Natural killer cell (primary cell): ENCODE measurements around the gene RHOBTB1. TPM values are rescaled to one million over a fixed set of nuclear protein-coding genes. Genes with fewer than 3 reads are reported as not detected.

Source experiments
- ATAC-seq, 3 donors: fragments of 150-1000 bp in 2 of 3; fragments of 200-7000 bp in 1 of 3; cut with Tn5 transposase; 1 replicate in 1 of 3; 2 replicates in 2 of 3; pipeline ENCODE4 v1.10.0; 2021; ENCODE audit warnings: mild to moderate bottlenecking in 2 of 3, moderate library complexity in 2 of 3
- DNase-seq, 2 donors: peaks; one replicate each; pipeline versions ENCODE4 v3.0.0 to v3.0.0-alpha.2; 2013 to 2021; ENCODE audit warnings: mixed read lengths in 1 of 2
- H3K27ac ChIP-seq: one replicate; pipeline ENCODE4 v1.5.1; 2013; ENCODE audit warnings: mild to moderate bottlenecking, low read length
- H3K27me3 ChIP-seq: one replicate; pipeline ENCODE4 v1.6.1; 2013; ENCODE audit warnings: low read length; ENCODE audit not compliant: control insufficient read depth, insufficient read depth
- H3K36me3 ChIP-seq: one replicate; pipeline ENCODE4 v1.6.1; 2013; ENCODE audit warnings: low read length; ENCODE audit not compliant: control insufficient read depth, insufficient read depth
- H3K4me1 ChIP-seq: one replicate; pipeline ENCODE4 v1.6.1; 2013; ENCODE audit warnings: low read length; ENCODE audit not compliant: control insufficient read depth, insufficient read depth
- H3K4me3 ChIP-seq: one replicate; pipeline ENCODE4 v1.5.1; 2013; ENCODE audit warnings: low read length
- H3K9me3 ChIP-seq: one replicate; pipeline ENCODE4 v1.6.1; 2013; ENCODE audit warnings: low read length; ENCODE audit not compliant: control insufficient read depth, insufficient read depth
- H3K27ac Mint-ChIP-seq, 2 donors: one replicate each; pipeline ENCODE4 v1.8.0; 2022; ENCODE audit warnings: mild to moderate bottlenecking in 2 of 2, mixed read lengths in 2 of 2, moderate library complexity in 1 of 2
- H3K27me3 Mint-ChIP-seq, 2 donors: one replicate each; pipeline ENCODE4 v1.8.0; 2022; ENCODE audit warnings: low read depth in 2 of 2, mixed read lengths in 2 of 2
- H3K36me3 Mint-ChIP-seq: one replicate; pipeline ENCODE4 v1.8.0; 2022; ENCODE audit warnings: mixed read lengths
- H3K4me1 Mint-ChIP-seq, 2 donors: one replicate each; pipeline ENCODE4 v1.8.0; 2022; ENCODE audit warnings: mixed read lengths in 2 of 2
- H3K4me3 Mint-ChIP-seq: one replicate; pipeline ENCODE4 v1.8.0; 2022; ENCODE audit warnings: mild to moderate bottlenecking, moderate library complexity, mixed read lengths
- H3K9me3 Mint-ChIP-seq, 2 donors: one replicate each; pipeline ENCODE4 v1.8.0; 2022; ENCODE audit warnings: mixed read lengths in 2 of 2
- CTCF ChIP-seq: fragments of 200-600 bp; IDR thresholded peaks from one replicate; pipeline ENCODE4 v1.8.0; 2022; ENCODE audit warnings: antibody characterized with exemption
- WGBS: methylation state at CpG from one replicate; pipeline ENCODE4 v1.1.7; 2013; ENCODE audit warnings: missing lambda C conversion rate; ENCODE audit not compliant: insufficient coverage; 5-methylcytosine and 5-hydroxymethylcytosine counted together
- intact Hi-C: fragments of 100-400 bp; cut with micrococcal nuclease; formaldehyde crosslinking; loops from one replicate; pipeline ENCODE4 v1.14.2; 2022
- total RNA-seq, 4 donors: library from RNA; stranded (reverse); fragments of 120-200 nt in 1 of 4; gene quantifications; one replicate each; pipeline versions ENCODE4 v1.2.3 to v1.2.4, GENCODE V29; 2013 to 2022

Gene RHOBTB1
- total RNA-seq, 3 donors from 2014 or later (not counting 1 experiment from before 2014, with no cell fraction given): 0.97 to 1.9 (median 1.1) TPM

DNA sequence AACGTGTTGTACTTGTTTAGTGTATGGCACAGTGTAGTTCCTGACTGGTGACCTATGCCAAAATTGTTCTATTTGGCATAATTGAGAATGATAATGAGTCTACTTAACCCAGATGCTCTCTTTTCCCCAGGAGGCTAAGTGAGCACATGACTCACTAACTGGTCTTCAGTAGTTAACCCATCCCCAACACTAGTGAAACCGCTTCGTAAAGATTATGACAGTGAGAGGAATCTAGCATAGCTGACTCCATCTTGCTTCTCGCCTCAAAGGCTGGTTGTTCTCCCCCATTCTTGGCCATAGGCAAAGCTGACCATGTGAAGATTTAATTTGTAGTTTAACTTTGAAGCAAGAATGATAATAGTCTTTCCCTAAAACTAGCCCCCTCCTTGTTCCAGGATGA lies 118.5 kb downstream of the RHOBTB1 start:
- peaks cover 0 to 14% of the 10 kb centered on the region in 2 donors for H3K27me3 Mint-ChIP-seq
- 93% methylated on average over 4 of the region's 4 CpGs for WGBS

DNA sequence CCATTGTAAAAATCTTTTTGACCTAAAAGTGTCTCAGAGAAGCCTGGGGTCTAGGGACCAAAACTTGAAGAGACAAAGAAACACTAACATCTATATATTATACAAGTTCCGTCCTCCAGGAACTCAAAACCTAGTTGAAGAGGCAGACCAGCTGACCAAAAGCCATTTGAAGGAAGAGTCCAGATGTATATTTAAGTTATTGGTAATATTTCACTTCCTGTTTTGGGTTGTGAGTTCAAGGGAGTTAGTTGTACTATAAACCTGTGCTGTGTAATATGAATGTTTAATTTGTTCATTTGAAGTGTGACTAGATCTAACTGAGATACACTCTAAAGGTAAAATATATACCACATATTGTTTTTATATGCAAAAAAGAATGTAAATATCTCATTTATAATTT lies 120.7 kb downstream of the RHOBTB1 start:
- no peak for TF ChIP-seq CTCF
- H3K27ac ChIP-seq: no peak overlapping the region
- no peak for ATAC-seq
- Mint-ChIP-seq H3K9me3 (no peaks in the 10 kb centered on the region), H3K4me1 (peaks cover 12 to 16% of the 10 kb centered on the region in 2 donors), H3K27ac (no peak overlapping the region), H3K4me3 (no peak overlapping the region), H3K36me3 (no peaks in the 10 kb centered on the region), H3K27me3 (peaks cover 0 to 7% of the 10 kb centered on the region in 2 donors)
- H3K27me3 ChIP-seq: no peaks in the 10 kb centered on the region
- no peak for DNase-seq
- H3K4me1 ChIP-seq: no peaks in the 10 kb centered on the region
- no peak overlapping the region for H3K4me3 ChIP-seq
- intact Hi-C loops: no loop called here
- no peaks in the 10 kb centered on the region for H3K36me3 ChIP-seq
- H3K9me3 ChIP-seq: no peaks in the 10 kb centered on the region
- WGBS: no CpG with 5 or more reads among the region's 1 CpG

More for the DNA sequence above, 118.5 kb downstream of the RHOBTB1 start:
- H3K36me3 ChIP-seq: no peaks in the 10 kb centered on the region
- no peak overlapping the region for H3K4me3 Mint-ChIP-seq
- no peak overlapping the region for H3K27ac Mint-ChIP-seq
- H3K27ac ChIP-seq: no peak overlapping the region
- peaks cover under 1 to 2% of the 10 kb centered on the region in 2 donors for H3K4me1 Mint-ChIP-seq
- no peaks in the 10 kb centered on the region for H3K4me1 ChIP-seq
- TF ChIP-seq CTCF: no peak
- H3K9me3 Mint-ChIP-seq: no peaks in the 10 kb centered on the region
- intact Hi-C loops: no loop called here
- no peak for ATAC-seq
- H3K9me3 ChIP-seq: no peaks in the 10 kb centered on the region
- H3K4me3 ChIP-seq: no peak overlapping the region
- H3K27me3 ChIP-seq: no peaks in the 10 kb centered on the region
- no peak for DNase-seq
- H3K36me3 Mint-ChIP-seq: no peaks in the 10 kb centered on the region

GRCh38 chr10:60822809-60823208 lies 121.2 kb downstream of the RHOBTB1 start:
- intact Hi-C loops: no loop called here
- no peak overlapping the region for H3K27ac ChIP-seq
- no peaks in the 10 kb centered on the region for H3K27me3 ChIP-seq
- H3K4me1 ChIP-seq: no peaks in the 10 kb centered on the region
- no peak for TF ChIP-seq CTCF
- H3K9me3 ChIP-seq: no peaks in the 10 kb centered on the region
- Mint-ChIP-seq H3K27ac (no peak overlapping the region), H3K4me3 (no peak overlapping the region), H3K9me3 (no peaks in the 10 kb centered on the region), H3K36me3 (no peaks in the 10 kb centered on the region), H3K27me3 (peaks cover 0 to 2% of the 10 kb centered on the region in 2 donors), H3K4me1 (peaks cover 12 to 16% of the 10 kb centered on the region in 2 donors)
- H3K36me3 ChIP-seq: no peaks in the 10 kb centered on the region
- WGBS: 90% methylated on average over 4 of the region's 4 CpGs
- ATAC-seq: no peak
- H3K4me3 ChIP-seq: no peak overlapping the region
- no peak for DNase-seq

DNA sequence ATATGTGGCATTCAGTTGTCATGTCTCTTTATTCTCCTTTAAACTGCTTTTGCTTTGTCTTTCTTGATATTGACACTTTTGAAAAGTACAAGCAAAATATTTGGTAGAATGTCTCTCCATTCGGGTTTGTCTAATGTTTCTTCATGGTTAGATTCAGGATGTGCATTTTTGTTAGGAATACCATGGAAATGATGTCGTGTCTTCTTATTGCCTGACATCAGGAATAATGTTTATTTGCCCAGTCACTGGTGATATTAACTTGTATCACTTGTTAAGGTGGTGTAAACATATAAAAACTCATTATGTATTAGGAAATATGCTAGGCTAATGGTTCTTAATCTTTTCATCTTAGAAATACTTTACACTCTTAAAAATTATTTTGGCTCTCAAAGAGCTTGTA lies 122.3 kb downstream of the RHOBTB1 start:
- H3K27me3 ChIP-seq: no peaks in the 10 kb centered on the region
- H3K36me3 ChIP-seq: no peaks in the 10 kb centered on the region
- DNase-seq (no peak), ATAC-seq (no peak)
- Mint-ChIP-seq H3K9me3 (no peaks in the 10 kb centered on the region), H3K4me3 (no peak overlapping the region), H3K27me3 (no peaks in the 10 kb centered on the region), H3K36me3 (no peaks in the 10 kb centered on the region), H3K27ac (no peak overlapping the region), H3K4me1 (peaks cover 12 to 19% of the 10 kb centered on the region in 2 donors)
- no peaks in the 10 kb centered on the region for H3K9me3 ChIP-seq
- H3K27ac ChIP-seq: no peak overlapping the region
- H3K4me3 ChIP-seq: no peak overlapping the region
- TF ChIP-seq CTCF: no peak
- 100% methylated on average over 2 of the region's 2 CpGs for WGBS
- intact Hi-C loops: no loop called here
- H3K4me1 ChIP-seq: no peaks in the 10 kb centered on the region
